ENCODE measurements around the gene CELSR2. TPM values are rescaled to one million over a fixed set of nuclear protein-coding genes. Genes with fewer than 3 reads are reported as not detected.
"Not testable (repeated sequence)": the region's sequence is repeated elsewhere in the genome, so short reads cannot be mapped to it uniquely, and the experiment has no call there.

CELSR2 gene
- total RNA-seq, 1 donor = 0.27 TPM

- no peak for DNase-seq (ENCODE audit: low read depth in 2 of 3, low spot score in 2 of 3)
Observed at GRCh38 chr1:109300650-109301151, 51.4 kb downstream of the CELSR2 start.

- DNase-seq (ENCODE audit: low read depth in 2 of 3, low spot score in 2 of 3) = no peak
Observed at GRCh38 chr1:109301874-109302273, 52.5 kb downstream of the CELSR2 start.

GRCh38 chr1:109304226-109304920 is 55.0 kb downstream of the CELSR2 start:
- DNase-seq (ENCODE audit: low read depth in 2 of 3, low spot score in 2 of 3) = no peak

- DNase-seq (ENCODE audit: low read depth in 2 of 3, low spot score in 2 of 3) = not testable (repeated sequence)
Observed at GRCh38 chr1:109305991-109306390, 56.7 kb downstream of the CELSR2 start.

GRCh38 chr1:109306832-109307273 is 57.5 kb downstream of the CELSR2 start, which contains the start of gene MYBPHL:
Gene MYBPHL (minus strand): TSS chr1:109307011. CDS start chr1:109306991, 20 bp downstream.
- no peak for DNase-seq (ENCODE audit: low read depth in 2 of 3, low spot score in 2 of 3)

GRCh38 chr1:109307274-109308021 is 58.1 kb downstream of the CELSR2 start:
- DNase-seq (ENCODE audit: low read depth in 2 of 3, low spot score in 2 of 3) = peak in 1 of 3 donors; percentile 23

GRCh38 chr1:109309347-109309746 is 60.0 kb downstream of the CELSR2 start:
- DNase-seq (ENCODE audit: low read depth in 2 of 3, low spot score in 2 of 3) = no peak

GRCh38 chr1:109312246-109312645 is 62.9 kb downstream of the CELSR2 start:
- no peak for DNase-seq (ENCODE audit: low read depth in 2 of 3, low spot score in 2 of 3)

- no peak for DNase-seq (ENCODE audit: low read depth in 2 of 3, low spot score in 2 of 3)
Observed at GRCh38 chr1:109312978-109313775, 63.8 kb downstream of the CELSR2 start.

- DNase-seq (ENCODE audit: low read depth in 2 of 3, low spot score in 2 of 3) = no peak
Observed at GRCh38 chr1:109314795-109315194, 65.5 kb downstream of the CELSR2 start.

GRCh38 chr1:109315288-109315687 is 65.9 kb downstream of the CELSR2 start:
- no peak for DNase-seq (ENCODE audit: low read depth in 2 of 3, low spot score in 2 of 3)

- peak in 2 of 3 donors; percentile 5 to 42 for DNase-seq (ENCODE audit: low read depth in 2 of 3, low spot score in 2 of 3)
Observed at GRCh38 chr1:109316506-109316905, 67.2 kb downstream of the CELSR2 start.

GRCh38 chr1:109319114-109319513 is 69.8 kb downstream of the CELSR2 start:
- DNase-seq (ENCODE audit: low read depth in 2 of 3, low spot score in 2 of 3) = no peak

- no peak for DNase-seq (ENCODE audit: low read depth in 2 of 3, low spot score in 2 of 3)
Observed at GRCh38 chr1:109322974-109323373, 73.6 kb downstream of the CELSR2 start.

Other genes with a start within 250 kb of the CELSR2 start
- 8.3 TPM for gene WDR47, start 207.4 kb upstream of the CELSR2 start, total RNA-seq
- 2.2 TPM for gene TAF13, start 173.5 kb upstream of the CELSR2 start, total RNA-seq
- 14.8 TPM for gene TMEM167B, start 158.8 kb upstream of the CELSR2 start, total RNA-seq
- 0.27 TPM for gene ELAPOR1, start 135.4 kb upstream of the CELSR2 start, total RNA-seq
- gene SARS1, start 35.6 kb upstream of the CELSR2 start, total RNA-seq = 49.0 TPM
- 1.3 TPM for gene PSRC1, start 33.6 kb downstream of the CELSR2 start, total RNA-seq
- gene MYBPHL, start 57.5 kb downstream of the CELSR2 start, total RNA-seq = not detected
- gene SORT1, start 148.4 kb downstream of the CELSR2 start, total RNA-seq = 7.0 TPM
- 30.7 TPM for gene PSMA5, start 176.9 kb downstream of the CELSR2 start, total RNA-seq
- gene SYPL2, start 217.0 kb downstream of the CELSR2 start, total RNA-seq = not detected
- gene ATXN7L2, start 234.4 kb downstream of the CELSR2 start, total RNA-seq = 5.7 TPM
- gene CYB561D1, start 244.6 kb downstream of the CELSR2 start, total RNA-seq = 9.4 TPM

All from hematopoietic multipotent progenitor cell (in vitro differentiated cells).